NCI-H128 (cell line): ENCODE data around the gene CFAP43.

ENCODE experiments used
- DNase-seq: peaks from one replicate; lab custom pipeline; 2025; ENCODE audit not compliant: unreplicated experiment; lab: John Stamatoyannopoulos, UW

CFAP43 gene, protein sequence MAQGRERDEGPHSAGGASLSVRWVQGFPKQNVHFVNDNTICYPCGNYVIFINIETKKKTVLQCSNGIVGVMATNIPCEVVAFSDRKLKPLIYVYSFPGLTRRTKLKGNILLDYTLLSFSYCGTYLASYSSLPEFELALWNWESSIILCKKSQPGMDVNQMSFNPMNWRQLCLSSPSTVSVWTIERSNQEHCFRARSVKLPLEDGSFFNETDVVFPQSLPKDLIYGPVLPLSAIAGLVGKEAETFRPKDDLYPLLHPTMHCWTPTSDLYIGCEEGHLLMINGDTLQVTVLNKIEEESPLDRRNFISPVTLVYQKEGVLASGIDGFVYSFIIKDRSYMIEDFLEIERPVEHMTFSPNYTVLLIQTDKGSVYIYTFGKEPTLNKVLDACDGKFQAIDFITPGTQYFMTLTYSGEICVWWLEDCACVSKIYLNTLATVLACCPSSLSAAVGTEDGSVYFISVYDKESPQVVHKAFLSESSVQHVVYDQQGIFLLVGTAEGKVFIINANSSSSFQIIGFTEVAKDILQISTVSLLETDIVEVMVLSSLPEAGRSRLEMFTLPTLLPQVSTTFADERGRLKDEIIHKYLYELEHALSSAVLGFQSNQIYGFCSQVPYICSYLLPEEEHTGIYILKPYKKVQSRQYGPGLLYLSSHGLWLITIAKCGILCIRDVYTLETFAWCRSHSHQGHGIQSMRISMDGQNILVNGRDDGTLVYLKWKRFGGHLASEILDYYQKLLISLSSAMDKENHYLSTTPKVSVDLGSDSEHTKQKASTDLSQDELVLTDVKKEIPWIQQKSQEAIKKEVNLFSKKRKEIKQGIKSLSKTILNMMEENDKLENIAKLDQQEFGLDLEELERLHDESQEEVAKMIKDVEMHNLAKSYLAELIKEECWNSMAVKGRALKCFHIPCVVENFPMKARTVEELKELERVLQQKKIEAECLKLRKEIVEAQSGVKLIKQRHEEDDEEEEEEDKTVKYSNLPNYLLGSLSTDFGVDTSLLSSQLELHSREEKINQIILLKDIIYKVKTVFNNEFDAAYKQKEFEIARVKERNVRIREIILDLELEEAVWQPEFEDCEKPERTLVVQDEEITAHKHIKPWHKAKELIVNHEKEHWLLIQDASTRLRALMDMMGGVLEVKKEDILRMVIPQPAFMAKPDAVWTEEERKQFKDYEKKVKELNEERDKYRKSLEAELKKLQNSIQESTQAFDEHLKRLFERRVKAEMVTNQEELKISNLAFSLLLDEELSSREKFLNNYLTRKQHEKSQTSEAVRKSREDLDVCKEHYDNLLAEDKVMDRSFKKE (N-terminal part only)

DNA sequence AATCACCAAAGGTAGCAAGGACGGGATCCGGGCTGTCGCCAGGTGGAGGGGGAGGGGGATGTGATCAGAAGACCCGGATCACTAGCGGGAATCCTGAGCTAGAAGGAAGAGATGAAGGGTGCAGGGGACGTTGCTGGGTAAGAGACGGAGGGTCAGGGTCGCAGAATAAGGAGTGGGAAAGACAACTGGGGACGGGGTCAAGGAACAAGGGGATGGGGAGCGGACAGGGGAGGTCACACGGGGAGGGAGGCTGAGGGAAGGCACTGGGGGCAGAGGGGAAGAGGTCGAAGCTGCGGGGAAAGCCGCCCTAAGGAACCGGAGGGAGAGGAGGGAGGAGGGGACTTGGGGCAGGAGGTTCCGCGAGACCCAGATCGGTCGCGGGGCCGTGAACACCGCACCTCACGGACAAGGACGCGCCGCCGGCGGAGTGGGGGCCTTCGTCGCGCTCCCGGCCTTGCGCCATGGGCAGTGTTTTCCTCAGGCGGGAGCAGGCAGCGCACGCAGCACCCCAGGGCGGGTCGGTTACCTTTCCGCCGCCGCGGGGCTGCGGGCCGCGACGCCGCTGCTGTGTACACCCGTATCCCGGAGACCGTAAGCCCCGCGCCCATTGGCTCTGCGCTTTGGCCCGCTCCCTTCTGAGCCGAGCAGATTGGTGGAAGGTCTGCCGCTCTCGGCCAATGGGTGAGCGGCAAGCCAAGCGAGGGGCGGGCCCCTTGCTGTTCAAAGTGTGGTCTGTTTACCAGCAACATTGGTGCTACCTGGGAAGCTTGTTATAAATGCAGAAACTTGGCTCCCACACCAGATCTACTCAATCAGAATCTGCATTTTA is at the start of gene CFAP43:
Gene CFAP43, minus strand, starts transcription at position 581 of the 829 bp plus-strand sequence. Its CDS starts 118 bp downstream, at position 463.
- peak; percentile 84 for DNase-seq

DNA sequence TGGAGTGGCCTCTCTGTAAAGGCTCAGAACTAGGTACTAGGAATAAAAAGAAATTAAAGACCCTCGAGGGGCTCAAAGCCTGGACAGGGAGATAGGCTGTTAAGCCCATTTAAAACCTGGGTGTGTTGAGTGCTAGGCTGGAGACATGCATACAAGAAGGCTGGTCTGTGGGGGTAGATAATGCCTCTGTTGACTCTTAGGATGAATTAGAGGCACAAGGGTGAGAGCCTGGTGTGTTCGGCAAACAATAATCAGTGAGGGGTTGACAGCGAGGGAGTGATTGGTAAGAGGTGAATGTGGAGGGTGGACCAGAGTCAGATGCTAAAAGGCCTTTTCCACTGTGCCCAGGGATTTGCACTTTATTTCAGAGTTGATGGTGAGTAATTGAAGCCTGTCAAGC is 49.5 kb upstream of the CFAP43 start:
- peak; percentile 4 for DNase-seq

DNA sequence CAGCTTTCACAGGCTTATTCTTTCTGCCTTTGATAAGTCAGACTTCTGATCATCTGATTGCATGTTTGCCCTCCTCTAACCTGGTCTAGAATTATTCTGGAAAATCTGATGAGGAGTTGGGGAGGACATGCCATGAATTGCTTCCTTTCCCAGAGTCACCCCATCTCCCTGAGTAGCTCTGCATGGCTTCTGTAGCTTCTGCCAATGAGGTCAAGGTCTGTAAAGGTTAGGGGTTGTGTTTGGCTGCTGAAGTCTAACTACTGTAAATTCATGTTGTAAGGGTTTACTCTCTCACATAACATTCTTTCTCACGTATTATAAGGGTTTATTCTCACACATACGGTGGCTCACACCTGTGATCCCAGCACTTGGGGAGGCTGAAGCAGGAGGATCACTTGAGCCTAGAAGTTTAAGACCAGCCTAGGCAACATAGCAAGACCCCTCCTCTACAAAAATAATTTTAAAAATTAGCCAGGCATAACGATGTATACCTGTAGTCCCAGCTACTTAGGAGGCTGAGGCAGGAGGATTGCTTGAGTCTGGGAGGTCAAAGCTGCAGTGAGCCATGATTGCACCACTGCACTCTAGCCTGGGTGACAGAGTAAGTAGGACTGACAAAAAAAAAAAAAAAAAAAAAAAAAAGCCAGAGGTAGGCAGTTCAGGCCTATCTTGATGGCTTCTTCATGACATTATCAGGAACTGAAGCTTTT is 47.5 kb upstream of the CFAP43 start:
- no peak for DNase-seq

DNA sequence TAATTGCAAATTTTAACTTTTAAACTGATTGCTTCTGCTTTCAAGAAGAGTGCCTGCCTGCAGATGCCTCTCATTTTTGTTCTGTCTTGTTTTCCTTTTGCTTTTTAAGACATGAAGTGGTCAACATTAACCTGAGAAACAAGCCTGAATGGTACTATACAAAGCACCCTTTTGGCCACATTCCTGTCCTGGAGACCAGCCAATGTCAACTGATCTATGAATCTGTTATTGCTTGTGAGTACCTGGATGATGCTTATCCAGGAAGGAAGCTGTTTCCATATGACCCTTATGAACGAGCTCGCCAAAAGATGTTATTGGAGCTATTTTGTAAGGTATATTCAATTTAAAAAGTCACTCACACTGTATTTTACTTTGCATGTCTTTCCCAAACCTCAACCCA is 45.6 kb upstream of the CFAP43 start:
- peak; percentile 4 for DNase-seq

DNA sequence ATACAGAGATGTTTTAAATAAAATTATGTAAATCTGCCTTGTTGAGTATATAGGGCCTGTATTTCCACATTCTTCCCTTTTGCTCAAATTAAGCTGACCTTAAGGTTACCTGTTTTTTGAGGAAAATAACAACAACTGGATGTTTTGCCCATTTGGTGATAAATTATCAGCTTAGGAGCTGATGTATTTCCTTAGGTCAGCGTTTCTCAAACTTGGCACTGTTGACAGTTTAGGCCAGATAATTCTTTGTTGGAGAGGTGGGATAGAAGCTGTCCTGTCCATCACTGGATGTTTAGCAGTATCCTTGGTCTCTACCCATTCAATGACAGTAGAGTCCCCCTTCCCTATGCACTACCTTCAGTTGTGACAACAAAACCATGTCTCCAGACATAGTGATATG is 44.0 kb upstream of the CFAP43 start:
- no peak for DNase-seq

DNA sequence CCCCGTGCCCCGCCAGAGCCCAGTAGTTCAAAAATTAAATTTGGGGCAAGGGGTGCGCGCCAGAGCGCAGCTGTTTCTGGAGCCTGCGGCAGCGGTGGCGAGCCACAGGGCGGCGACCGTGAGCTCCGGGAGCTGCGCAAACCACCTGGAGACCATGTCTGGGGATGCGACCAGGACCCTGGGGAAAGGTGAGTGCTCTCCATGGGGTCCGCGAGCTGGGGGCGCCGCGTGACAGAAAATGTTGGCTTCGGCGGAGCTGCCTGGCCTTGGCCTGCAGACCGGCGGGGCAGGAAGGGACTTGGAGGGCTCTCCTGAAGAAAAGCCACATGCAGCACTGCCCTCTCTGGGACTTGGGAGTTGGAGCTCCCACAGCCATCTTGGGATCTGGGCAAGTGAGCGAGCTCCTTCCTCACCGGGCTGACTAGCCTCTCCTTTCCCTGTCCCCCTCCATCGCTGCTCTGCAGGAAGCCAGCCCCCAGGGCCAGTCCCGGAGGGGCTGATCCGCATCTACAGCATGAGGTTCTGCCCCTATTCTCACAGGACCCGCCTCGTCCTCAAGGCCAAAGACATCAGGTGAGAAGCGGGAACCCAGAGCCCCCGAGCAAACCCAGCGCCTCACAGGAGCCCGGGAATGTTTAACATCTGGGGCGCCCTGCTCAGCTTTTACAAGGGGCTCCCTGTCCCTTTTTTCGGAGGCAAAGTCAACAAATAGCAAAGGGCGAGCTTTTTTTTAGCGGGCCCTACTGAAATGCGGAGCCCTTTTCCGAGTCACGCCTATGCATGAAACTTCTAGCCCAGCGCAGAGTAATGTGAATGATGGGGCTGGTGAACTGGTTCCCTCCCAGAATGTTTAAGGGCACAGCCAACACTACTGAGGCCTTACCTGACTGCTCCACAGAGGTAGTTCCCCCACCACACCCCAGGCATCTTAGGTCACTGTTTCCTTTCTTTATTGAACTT is 42.9 kb upstream of the CFAP43 start:
- no peak for DNase-seq

DNA sequence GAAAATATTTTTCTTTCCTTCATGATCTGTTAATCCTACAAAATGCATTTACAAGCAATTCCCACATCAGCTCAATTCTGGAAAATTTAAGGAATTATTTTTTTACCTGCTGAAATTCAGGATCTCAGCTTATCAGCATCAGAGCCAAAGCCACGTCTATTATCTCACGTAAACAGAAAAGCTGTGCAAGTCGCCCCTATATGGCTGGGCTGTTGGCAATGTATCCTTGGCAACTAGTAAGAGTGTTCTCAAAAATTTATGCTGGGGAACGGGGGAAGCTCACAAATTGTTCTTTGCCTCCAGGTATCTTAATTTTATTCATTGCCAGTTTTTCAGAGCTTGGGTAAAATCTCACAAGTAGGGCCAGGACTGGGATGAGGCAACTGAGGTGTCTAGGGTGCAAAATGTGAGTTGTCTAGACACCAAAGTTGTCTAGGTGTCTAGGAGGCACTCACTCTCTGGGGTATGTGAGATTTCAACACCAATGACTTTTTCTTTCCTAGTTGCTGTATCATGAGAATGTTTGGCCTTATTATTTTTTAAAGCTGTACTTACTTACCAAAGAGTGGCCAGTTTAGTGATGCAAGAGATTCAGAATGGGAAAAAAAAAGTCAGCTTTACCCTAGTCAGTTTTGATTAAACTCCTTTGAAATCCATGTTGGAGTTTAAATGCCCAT is 41.9 kb upstream of the CFAP43 start:
- DNase-seq: no peak

DNA sequence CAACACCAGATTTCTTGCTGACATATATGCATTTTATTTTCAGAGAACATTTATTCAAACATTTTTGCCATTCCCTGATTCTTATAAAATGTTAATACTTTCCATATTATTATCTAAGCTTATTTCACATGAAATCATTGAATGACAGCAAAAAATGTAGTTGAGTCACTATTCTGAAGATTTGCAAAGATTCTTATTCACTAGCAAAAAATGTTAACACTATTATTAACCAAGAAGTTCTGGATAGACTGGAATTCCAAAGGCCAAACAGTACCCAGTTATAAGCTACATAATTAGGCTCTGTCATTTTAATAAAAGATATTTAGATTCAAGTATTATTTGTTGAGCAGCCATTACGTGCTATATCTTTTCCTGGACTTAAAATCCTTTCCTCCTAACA is 41.1 kb upstream of the CFAP43 start:
- no peak for DNase-seq

DNA sequence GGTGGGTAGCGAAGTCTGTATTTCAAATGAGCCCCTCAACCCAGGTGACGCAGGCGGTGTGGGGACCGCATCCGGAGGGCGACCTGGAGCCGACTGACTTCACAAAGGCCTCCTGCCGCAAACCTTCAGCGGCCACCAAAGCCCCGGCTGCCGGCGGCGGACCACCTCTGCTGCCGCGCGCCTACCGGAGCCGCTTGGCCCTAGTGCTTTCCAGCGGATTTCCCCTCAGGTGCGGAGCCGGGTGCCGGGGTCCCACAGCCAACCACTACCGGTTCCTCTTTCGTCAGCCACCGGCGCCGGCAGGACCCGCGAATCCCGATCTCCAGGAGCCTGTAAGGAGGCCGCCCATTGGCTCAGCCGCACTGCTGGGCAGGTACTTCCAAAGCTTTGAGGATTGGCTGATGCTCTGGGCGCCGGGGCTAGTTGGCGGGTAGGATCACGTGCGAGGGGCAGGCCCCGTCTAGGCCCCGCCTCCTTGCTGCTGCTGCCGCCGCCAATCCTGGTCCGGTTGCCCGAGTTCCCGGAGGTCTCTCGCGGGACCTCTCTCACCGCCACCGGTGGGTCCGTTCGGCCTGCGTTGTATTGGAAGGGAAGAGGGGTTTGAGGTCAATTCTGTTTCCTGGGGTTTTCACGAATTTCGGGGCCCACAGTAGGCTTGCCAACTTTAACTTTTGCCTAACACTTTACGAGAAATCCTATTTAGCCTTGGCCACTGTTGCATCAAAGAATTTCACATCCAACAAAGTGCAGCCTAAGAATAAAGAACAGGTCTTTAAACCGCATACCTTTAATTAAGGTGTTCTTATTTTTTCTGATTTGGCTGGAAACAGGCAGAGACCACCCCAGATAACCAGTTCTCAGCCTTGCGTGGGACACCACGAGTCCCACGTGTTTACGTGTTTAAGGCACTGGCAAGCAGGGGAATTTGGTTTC is 36.8 kb upstream of the CFAP43 start, which contains the start of gene GSTO2:
Gene GSTO2, plus strand, starts transcription at position 472 of the 933 bp plus-strand sequence. CDS start 5,732 bp downstream, outside the sequence.
- peak; percentile 87 for DNase-seq

DNA sequence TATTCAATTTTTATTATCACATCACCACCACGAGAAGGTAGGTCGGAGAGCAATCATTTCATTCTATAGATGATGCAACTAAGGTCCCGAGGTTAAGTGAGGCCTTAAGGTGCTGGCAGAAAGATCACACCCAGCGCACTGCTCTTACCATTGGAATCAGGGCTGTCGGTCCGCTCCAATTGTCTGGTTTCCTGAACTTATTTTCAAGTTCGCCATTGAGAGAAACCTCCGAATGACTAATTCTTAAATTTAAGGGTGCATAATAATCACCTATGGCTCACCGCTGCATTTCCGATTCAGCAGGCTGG is 36.2 kb upstream of the CFAP43 start:
- DNase-seq: no peak

DNA sequence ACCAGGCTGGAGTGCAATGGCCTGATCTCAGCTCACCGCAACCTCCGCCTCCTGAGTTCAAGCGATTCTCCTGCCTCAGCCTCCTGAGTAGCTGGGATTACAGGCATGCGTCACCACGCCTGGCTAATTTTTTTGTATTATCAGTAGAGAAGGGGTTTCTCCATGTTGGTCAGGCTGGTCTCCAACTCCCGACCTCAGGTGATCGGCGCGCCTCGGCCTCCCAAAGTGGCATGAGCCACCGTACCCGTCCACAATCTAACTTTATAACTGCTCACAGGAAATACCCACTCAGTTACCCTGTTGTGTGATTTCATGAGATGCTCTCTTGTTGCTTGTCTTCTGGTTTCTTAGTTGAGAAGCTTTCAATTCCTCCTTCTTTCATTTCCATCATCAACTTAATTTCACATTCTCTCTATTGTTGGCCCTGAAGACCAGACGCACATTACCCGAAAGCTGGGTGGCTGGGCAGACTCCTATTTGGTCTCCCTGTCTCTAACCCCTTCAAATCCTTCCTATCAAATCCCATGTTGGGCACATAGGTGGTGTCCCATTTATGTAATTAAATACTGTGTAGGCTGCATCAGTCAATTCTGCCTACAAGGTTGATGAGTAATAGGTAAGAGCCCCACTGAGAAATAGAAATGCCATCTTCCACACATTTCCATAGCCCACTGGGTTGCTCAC is 35.7 kb upstream of the CFAP43 start:
- DNase-seq: no peak

DNA sequence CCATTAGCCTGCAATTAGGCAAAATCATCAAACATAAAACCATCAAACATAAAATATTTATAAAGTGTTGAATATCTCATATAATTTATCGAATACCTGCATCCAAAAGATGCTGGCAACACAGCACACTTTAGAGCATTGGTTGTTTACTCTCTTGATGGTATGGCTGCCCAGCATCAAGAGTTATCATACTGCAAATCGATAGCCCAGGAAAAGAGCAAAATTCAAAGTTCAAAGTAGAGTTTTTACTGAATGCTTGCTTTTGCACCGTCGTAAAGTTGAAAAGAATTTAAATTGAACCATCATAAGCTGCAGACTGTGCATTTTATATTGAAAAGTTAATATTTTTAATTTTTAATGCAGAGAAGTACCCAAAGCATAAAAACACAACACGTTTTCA is 32.6 kb upstream of the CFAP43 start:
- no peak for DNase-seq

DNA sequence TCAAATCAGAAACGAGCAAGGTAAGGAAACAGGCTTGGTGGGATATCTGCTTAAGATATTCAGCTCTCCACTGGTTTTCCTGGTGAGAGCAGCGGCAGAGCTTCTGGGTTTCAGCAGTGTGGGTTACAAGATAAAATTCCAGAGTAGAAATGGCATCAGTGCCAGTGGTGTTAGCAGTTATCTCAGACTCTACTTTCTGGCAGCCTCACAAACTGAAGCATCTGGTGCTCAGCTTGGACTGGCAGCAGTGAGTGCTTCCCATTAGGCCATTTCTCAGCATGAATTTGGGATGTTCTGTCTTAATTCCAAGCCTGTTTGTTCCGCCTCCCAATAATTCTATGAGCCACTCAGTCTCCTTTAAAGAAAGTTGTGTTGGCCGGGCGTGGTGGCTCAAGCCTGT is 29.9 kb upstream of the CFAP43 start:
- no peak for DNase-seq

DNA sequence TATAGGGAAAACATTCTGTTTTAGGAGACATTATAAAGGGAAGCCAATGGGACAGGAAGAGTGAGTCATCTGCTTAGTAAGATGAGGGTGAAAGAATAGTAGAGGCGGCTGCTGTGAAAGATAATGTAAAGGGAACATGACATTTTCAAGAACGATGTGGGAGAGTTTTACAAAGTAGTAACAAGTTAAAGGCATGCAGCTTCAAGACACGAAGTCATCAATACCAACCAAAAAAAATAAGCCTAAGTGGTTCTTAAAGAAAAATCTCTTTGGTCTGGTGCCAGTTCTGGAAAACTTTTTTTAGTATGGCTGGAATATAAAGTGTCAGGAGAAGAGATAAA is 28.6 kb upstream of the CFAP43 start:
- no peak for DNase-seq

DNA sequence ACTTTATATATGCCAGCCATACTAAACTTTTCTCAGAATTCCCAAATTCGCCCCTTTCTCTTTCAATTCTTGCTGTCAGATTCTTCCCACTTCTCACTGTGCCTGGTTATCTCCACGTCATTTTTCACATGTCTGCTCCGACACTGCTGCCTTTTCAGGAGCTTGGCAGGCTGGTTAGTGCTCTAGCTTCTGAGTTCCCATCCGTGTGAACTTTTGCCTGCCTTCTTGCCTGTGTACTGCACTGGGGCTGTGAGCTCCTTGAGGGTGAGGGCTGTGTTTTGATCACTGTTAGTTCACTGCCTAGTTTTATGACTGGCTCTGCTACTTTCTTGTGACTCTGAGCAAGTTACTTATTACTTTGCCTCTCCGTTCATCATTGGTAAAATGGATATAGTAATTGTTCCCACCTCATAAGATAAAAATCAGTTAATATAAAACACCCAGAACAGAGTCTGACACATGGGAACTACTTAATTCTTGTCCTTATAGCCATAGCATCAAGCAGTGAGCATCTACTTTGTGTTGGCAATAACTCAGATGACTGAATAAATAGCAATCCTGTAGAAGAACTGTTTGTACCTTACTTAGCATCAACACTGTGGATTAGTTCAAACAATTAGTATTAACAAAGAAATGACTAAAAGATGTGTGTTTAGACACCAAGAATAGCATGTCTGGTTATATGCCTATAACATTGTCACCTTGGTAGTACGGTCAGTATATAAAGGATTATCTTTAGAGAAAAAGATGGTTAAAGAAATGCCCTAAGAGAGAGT is 28.0 kb upstream of the CFAP43 start:
- DNase-seq: no peak

DNA sequence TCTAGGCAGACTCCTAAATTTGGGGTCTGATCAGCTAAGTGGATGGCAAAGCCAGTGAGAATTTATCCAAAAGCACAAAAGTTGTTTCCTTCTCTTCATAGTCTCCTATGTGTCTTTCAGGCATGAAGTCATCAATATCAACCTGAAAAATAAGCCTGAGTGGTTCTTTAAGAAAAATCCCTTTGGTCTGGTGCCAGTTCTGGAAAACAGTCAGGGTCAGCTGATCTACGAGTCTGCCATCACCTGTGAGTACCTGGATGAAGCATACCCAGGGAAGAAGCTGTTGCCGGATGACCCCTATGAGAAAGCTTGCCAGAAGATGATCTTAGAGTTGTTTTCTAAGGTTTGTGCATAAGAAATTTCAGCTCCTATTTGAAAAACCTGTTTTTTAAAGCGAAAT is 27.3 kb upstream of the CFAP43 start:
- no peak for DNase-seq
